Thyroid gland (tissue), 4 donors: Measurements from ENCODE around the gene CLPSL2. TPM values are rescaled to one million over a fixed set of nuclear protein-coding genes. Genes with fewer than 3 reads are reported as not detected.
A peak's percentile ranks its signal among the peaks of the same experiment; 100 is the strongest.

Experiments
- DNase-seq, 2 donors: peaks; one replicate each; pipeline ENCODE4 v3.0.0-alpha.2; 2019
- H3K27ac ChIP-seq, 3 donors: fragments of 200-600 bp; sonication (generic); 1 replicate in 2 of 3; 2 replicates in 1 of 3; pipeline ENCODE4 v1.5.1; 2016 to 2019; ENCODE audit warnings: mild to moderate bottlenecking in 1 of 3, moderate library complexity in 1 of 3
- H3K27me3 ChIP-seq: fragments of 200-600 bp; sonication (generic); one replicate; pipeline ENCODE4 v1.5.1; 2019
- H3K36me3 ChIP-seq, 2 donors: fragments of 200-600 bp; sonication (generic); one replicate each; pipeline ENCODE4 v1.5.1; 2016 to 2019
- H3K4me1 ChIP-seq, 2 donors: fragments of 200-600 bp; sonication (generic); one replicate each; pipeline ENCODE4 v1.5.1; 2017 to 2019
- H3K4me3 ChIP-seq, 3 donors: fragments of 200-600 bp; sonication (generic); replicated peaks in 1 of 3; 1 replicate in 2 of 3; 2 replicates in 1 of 3; pipeline ENCODE4 v1.5.1; 2016; ENCODE audit warnings: mild to moderate bottlenecking in 1 of 3
- H3K9me3 ChIP-seq: fragments of 200-600 bp; sonication (generic); one replicate; pipeline ENCODE4 v1.5.1; 2017
- POLR2A ChIP-seq, 2 donors: fragments of 450-650 bp; IDR thresholded peaks; one replicate each; pipeline ENCODE4 v1.6.1; 2017; ENCODE audit warnings: antibody characterized with exemption in 2 of 2, mild to moderate bottlenecking in 2 of 2, moderate library complexity in 1 of 2
- WGBS, 2 donors: methylation state at CpG; one replicate each; pipeline ENCODE4 v1.1.5; 2017; 5-methylcytosine and 5-hydroxymethylcytosine counted together
- intact Hi-C: fragments of 100-400 bp; cut with DNase I; formaldehyde crosslinking; loops from one replicate; pipeline ENCODE4 v1.15.1; 2023
- total RNA-seq, 4 donors: library from RNA; depleted of rRNA; stranded (reverse); fragments of >200 nt; gene quantifications; one replicate each; pipeline ENCODE4 v1.2.3, GENCODE V29; 2016
- TF ChIP-seq, protein P1 (sequence below), 6 experiments: fragments of 200-600 bp in 3 of 6; fragments of 450-650 bp in 3 of 6; sonication (generic) in 3 of 6; IDR thresholded peaks; one replicate each; pipeline ENCODE4 v1.5.1; 2016 to 2019; ENCODE audit warnings: antibody characterized with exemption in 6 of 6, mild to moderate bottlenecking in 2 of 6, inconsistent platforms in 1 of 6, moderate library complexity in 1 of 6

Gene CLPSL2
- total RNA-seq, 4 donors from 2014 or later = not detected

DNA sequence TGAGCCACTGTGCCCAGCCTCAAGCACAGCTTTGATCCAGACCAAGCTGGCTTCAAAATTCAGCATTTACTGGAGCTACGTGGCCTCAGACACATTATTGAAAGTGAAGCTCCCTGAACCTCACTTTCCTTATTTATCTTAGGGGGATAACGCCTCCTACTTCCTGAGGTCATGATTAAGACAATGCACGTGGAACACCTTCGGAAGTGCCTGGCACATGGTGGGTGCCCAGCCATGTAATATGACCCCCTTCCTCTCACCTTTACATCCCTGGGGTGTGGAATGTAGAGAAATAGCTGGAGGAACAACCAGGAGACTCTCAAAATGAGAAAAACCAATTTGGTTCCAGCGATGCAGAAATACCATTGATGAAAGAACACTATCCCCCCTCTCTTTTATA, 22.3 kb downstream of the CLPSL2 start:
- no peak overlapping the region for H3K27ac ChIP-seq

DNA sequence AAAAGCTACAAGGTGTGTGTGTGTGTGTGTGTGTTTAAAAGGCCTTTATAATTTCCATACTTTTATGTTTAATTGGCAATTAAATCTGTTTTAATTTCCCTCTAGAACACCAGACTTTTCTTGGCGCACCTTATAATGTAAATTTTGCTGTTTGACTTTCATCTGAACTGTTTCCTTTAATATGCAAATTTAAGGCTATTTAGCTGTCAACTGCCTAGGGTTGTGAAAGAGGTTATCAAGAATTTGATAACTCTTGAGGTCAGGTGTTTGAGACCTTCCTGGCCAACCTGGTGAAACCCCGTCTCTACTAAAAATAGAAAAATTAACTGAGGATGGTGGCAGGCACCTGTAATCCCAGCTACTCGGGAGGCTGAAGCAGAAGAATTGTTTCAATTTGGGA, 24.8 kb downstream of the CLPSL2 start:
- H3K9me3 ChIP-seq = no peaks in the 10 kb centered on the region
- no peak overlapping the region for H3K27ac ChIP-seq
- no peak overlapping the region for H3K4me3 ChIP-seq
- no peaks in the 10 kb centered on the region for H3K27me3 ChIP-seq
- no peak for TF ChIP-seq POLR2A (IDR thresholded peaks at IDR 0.05)
- TF ChIP-seq, protein P1, sequence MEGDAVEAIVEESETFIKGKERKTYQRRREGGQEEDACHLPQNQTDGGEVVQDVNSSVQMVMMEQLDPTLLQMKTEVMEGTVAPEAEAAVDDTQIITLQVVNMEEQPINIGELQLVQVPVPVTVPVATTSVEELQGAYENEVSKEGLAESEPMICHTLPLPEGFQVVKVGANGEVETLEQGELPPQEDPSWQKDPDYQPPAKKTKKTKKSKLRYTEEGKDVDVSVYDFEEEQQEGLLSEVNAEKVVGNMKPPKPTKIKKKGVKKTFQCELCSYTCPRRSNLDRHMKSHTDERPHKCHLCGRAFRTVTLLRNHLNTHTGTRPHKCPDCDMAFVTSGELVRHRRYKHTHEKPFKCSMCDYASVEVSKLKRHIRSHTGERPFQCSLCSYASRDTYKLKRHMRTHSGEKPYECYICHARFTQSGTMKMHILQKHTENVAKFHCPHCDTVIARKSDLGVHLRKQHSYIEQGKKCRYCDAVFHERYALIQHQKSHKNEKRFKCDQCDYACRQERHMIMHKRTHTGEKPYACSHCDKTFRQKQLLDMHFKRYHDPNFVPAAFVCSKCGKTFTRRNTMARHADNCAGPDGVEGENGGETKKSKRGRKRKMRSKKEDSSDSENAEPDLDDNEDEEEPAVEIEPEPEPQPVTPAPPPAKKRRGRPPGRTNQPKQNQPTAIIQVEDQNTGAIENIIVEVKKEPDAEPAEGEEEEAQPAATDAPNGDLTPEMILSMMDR (IDR thresholded peaks at IDR 0.05) = no peak
- intact Hi-C loops = no loop called here
- no peaks in the 10 kb centered on the region for H3K36me3 ChIP-seq
- H3K4me1 ChIP-seq = no peaks in the 10 kb centered on the region
- 75 to 88% methylated on average over 3 of the region's 3 CpGs for WGBS, 2 donors
- no peak for DNase-seq

More for the DNA sequence above, 22.3 kb downstream of the CLPSL2 start:
- no peaks in the 10 kb centered on the region for H3K27me3 ChIP-seq
- WGBS, 2 donors = 76 to 81% methylated on average over 5 of the region's 5 CpGs
- no peak overlapping the region for H3K4me3 ChIP-seq
- no peak for DNase-seq
- intact Hi-C loops = no loop called here
- H3K9me3 ChIP-seq = no peaks in the 10 kb centered on the region
- no peak for TF ChIP-seq POLR2A (IDR thresholded peaks at IDR 0.05)
- TF ChIP-seq, protein P1 (IDR thresholded peaks at IDR 0.05) = no peak
- no peaks in the 10 kb centered on the region for H3K36me3 ChIP-seq
- H3K4me1 ChIP-seq = no peaks in the 10 kb centered on the region

DNA sequence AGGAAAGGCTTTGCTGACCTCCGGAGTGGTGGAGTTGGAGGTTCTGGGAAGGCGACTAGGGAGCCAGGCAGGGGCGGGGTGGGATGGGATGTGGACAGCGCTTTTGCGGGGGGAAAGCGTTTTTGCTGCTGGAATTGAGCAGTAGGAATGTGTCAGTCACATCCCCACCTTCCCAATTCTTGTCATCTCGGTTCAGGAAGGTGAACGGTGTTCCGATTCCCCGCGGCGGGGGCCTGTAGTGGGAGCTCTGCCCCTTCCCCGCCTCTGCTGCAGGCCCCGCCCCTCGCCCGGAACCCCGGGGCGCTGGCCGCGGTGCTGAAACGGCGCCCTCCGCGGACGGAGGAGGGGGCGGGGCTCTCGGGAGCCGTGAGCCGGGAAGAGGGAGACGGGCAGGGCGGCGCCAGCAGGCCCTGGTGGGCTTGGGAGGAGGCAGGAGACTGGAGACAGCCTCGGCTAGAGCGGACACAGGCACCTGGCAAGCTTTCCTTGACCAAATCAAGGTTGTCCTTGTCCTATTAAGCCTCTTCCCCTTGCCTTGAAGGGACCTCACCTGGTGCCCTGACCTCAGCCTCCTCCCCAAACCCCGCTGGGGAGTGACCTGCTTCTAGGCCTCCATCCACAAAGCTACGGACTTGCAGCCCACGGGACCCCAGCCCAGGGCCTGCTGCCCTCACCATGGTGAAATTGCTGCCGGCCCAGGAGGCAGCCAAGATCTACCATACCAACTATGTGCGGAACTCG, 28.8 kb downstream of the CLPSL2 start, which contains the start of gene LHFPL5:
Gene LHFPL5 (plus strand): TSS at position 357 of the 741 bp plus-strand sequence. CDS start 319 bp downstream, at position 676.
- Histone ChIP-seq H3K4me1 (no peaks in the 10 kb centered on the region), H3K4me3 (no peak within 1 kb of the TSS), H3K9me3 (no peaks in the 10 kb centered on the region), H3K27me3 (no peaks in the 10 kb centered on the region), H3K27ac (no peak within 1 kb of the TSS), H3K36me3 (no peaks in the 10 kb centered on the region)
- intact Hi-C loops = no loop called here
- no peak for TF ChIP-seq POLR2A (IDR thresholded peaks at IDR 0.05)
- TF ChIP-seq, protein P1 (IDR thresholded peaks at IDR 0.05) = no peak
- 13 to 20% methylated on average over 17 to 22 of the region's 40 CpGs for WGBS, 2 donors
- DNase-seq = peak; percentile 50 to 53

DNA sequence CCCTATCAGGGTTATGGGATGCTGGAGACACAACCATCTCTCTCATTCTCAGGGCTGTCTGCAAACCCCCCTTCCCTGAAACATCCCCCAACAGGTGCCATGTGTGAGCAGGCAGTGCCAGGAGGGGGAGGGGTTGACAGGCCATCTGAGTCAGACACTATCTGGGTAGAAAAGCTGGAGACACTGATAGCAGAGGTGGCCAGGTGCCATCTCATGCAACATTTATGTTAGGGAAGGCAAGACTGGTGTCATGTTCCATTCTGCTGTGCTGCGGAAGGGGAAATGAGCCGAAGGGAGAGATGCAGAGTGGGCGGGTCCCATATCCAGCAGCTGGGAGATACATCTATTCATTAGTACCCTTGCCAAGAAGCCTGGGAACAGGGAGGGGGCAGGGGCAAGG, 32.3 kb downstream of the CLPSL2 start:
- H3K4me3 ChIP-seq = no peak overlapping the region
- no peaks in the 10 kb centered on the region for H3K9me3 ChIP-seq
- no peaks in the 10 kb centered on the region for H3K4me1 ChIP-seq
- intact Hi-C loops = no loop called here
- no peak overlapping the region for H3K27ac ChIP-seq
- H3K36me3 ChIP-seq = no peaks in the 10 kb centered on the region
- no peak for DNase-seq
- H3K27me3 ChIP-seq = no peaks in the 10 kb centered on the region
- WGBS, 2 donors = 69 to 71% methylated on average over 3 of the region's 3 CpGs
- TF ChIP-seq, protein P1 (IDR thresholded peaks at IDR 0.05) = no peak
- TF ChIP-seq POLR2A (IDR thresholded peaks at IDR 0.05) = no peak

DNA sequence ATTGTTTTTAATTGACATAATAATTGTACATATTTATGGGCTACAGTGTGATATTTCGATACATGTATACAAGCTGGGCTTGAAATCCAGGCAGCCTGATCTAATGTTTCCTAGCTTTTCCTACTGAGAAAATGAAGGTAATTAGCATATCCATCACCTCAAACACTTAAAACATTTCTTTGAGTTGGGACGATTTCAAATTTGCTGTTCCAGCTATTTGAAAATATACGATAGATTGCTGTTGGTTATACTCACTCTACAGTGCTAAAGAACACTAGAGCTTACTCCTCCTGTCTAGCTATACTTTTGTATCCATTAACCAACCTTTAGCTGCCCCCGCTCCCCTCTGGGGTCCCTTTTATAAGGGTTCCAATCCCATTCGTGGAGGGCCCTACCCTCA, 33.4 kb downstream of the CLPSL2 start:
- Histone ChIP-seq H3K9me3 (no peaks in the 10 kb centered on the region), H3K4me3 (no peak overlapping the region), H3K4me1 (no peaks in the 10 kb centered on the region), H3K36me3 (no peaks in the 10 kb centered on the region), H3K27ac (no peak overlapping the region), H3K27me3 (no peaks in the 10 kb centered on the region)
- WGBS, 2 donors = 77 to 82% methylated on average over 5 of the region's 5 CpGs
- intact Hi-C loops = no loop called here
- DNase-seq = no peak
- TF ChIP-seq POLR2A (IDR thresholded peaks at IDR 0.05) = no peak
- TF ChIP-seq, protein P1 (IDR thresholded peaks at IDR 0.05) = no peak
